H54 (cell line): Measurements from ENCODE around the gene ADGRD1.
"Not testable (repeated sequence)": the region's sequence is repeated elsewhere in the genome, so short reads cannot be mapped to it uniquely, and the experiment has no call there.

Experiments used
- DNase-seq: peaks from one replicate; pipeline ENCODE4 v3.0.0; 2011; ENCODE audit warnings: low spot score, mixed read lengths; ENCODE audit not compliant: insufficient read length
- FAIRE-seq: peaks from 3 replicates; lab custom pipeline; 2011; peaks lifted over from hg19 to GRCh38; lab: Jason Lieb, UNC
- POLR2A ChIP-seq: IDR thresholded peaks from 2 replicates; pipeline ENCODE4 v1.6.1; 2011; ENCODE audit warnings: low read depth, mild to moderate bottlenecking, low read length

Gene ADGRD1

GRCh38 chr12:131128556-131128955 is 174.8 kb downstream of the ADGRD1 start:
- DNase-seq = no peak
- FAIRE-seq = no peak
- TF ChIP-seq POLR2A = no peak

- DNase-seq, FAIRE-seq: not testable (repeated sequence)
Measured at GRCh38 chr12:131128966-131129619, 175.4 kb downstream of the ADGRD1 start.

- no peak for FAIRE-seq
- DNase-seq = peak; percentile 54
- TF ChIP-seq POLR2A = no peak
Measured at GRCh38 chr12:131129839-131130238, 176.1 kb downstream of the ADGRD1 start.

GRCh38 chr12:131130311-131130911 is 176.7 kb downstream of the ADGRD1 start:
- FAIRE-seq (no peak), DNase-seq (no peak)
- TF ChIP-seq POLR2A = no peak

GRCh38 chr12:131131077-131131807 is 177.5 kb downstream of the ADGRD1 start:
- DNase-seq = no peak
- FAIRE-seq = no peak
- TF ChIP-seq POLR2A = no peak

GRCh38 chr12:131131808-131132117 is 178.1 kb downstream of the ADGRD1 start:
- TF ChIP-seq POLR2A = no peak
- no peak for DNase-seq
- FAIRE-seq = no peak

GRCh38 chr12:131132118-131132892 is 178.6 kb downstream of the ADGRD1 start:
- TF ChIP-seq POLR2A = no peak
- FAIRE-seq (no peak), DNase-seq (peak; percentile 65)

GRCh38 chr12:131133015-131133905 is 179.6 kb downstream of the ADGRD1 start:
- no peak for FAIRE-seq
- TF ChIP-seq POLR2A = no peak
- DNase-seq = no peak

GRCh38 chr12:131133994-131134393 is 180.3 kb downstream of the ADGRD1 start:
- FAIRE-seq = no peak

GRCh38 chr12:131134523-131135310 is 181.0 kb downstream of the ADGRD1 start:
- DNase-seq = no peak
- FAIRE-seq = no peak
- no peak for TF ChIP-seq POLR2A

More at GRCh38 chr12:131133994-131134393, 180.3 kb downstream of the ADGRD1 start:
- TF ChIP-seq POLR2A = no peak
- DNase-seq = no peak

GRCh38 chr12:131135311-131135785 is 181.6 kb downstream of the ADGRD1 start:
- DNase-seq (no peak), FAIRE-seq (no peak)
- no peak for TF ChIP-seq POLR2A

GRCh38 chr12:131135786-131136538 is 182.3 kb downstream of the ADGRD1 start:
- no peak for FAIRE-seq
- DNase-seq = no peak
- no peak for TF ChIP-seq POLR2A
